GM19468 (cell line): ENCODE results near the gene PNMT.
A peak's percentile ranks its signal among the peaks of the same experiment; 100 is the strongest.
"Not testable (repeated sequence)": the region's sequence is repeated elsewhere in the genome, so short reads cannot be mapped to it uniquely, and the experiment has no call there.

ENCODE experiments used
- ATAC-seq: cut with Tn5 transposase; IDR thresholded peaks from one replicate; pipeline ENCODE4 v1.9.1; 2021; ENCODE audit warnings: mild to moderate bottlenecking, moderate library complexity, moderate number of reproducible peaks; ENCODE audit not compliant: unreplicated experiment; ENCODE audit errors: extremely low read depth

Gene PNMT

DNA sequence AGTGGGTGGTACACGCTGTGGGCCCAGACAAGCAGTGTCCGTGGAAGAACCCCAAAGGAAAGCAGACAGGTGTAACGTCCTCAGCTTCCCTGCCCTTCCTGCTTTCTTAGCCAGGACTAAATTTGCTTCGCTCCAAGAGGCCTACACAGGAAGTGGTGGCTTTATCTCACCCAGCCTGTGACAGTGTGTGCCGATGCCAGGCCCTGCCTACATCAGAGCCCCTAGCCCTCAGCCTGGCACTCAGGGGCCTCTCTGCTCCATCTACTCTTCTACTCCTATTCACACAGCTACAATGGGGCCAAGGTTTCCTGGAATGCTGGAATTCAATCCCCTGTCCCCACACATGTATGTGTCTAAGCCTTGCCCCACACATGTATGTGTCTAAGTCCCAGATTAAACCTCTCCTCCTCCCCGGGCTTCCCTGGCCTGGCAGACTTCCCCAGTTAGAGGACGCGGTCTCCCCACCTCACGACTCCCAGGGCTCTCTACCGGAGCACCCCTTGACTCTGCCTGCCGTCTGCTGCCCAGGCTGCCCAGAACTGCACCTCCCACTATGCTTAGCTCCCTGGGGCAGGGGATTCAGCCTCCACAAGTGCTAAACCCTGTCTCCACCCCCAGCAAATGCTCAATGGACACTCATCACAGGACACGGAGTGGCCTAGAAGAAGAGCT lies 11.4 kb downstream of the PNMT start:
- ATAC-seq = no peak

GRCh38 chr17:39683295-39683939 lies 15.2 kb downstream of the PNMT start:
- no peak for ATAC-seq

DNA sequence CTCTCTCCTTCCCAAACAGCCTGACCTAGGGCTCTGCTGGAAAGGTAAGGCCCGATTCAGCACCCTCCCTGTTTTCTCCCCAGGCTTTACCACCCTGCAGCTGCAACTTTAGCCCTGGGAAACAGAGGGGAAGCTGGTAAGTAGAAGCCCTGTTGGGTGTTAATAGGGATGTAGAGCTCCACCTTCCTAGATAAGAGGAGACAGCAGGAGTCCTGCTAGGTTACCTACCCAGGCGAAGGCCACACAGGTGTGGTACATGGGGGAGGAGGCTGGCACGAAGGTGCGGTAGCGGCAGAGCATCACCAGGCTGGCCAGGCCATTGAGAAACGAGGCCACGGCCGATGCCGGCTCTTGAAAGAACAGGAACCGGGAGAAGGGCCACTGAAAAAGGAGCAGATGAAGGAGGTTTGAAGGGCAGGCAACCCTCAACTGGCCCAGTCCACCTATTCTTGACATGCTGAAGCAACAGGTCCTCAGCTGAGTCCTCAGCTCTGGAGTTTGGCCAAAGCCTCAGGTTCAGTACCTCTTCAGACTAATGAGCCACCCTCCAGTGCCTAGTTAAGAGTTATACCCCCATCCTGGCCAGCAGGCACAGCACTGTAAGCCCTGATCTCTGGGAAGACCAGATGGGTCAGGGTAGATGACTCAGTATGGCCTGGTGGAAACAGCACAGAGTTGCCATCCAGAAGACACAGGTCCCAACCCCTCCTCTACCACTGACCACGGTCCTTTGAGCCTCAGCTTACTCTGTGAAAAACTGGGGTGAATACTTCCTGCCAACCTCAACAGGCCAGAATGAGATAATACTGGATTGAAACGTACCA lies 16.3 kb downstream of the PNMT start:
- ATAC-seq = no peak

- no peak for ATAC-seq
These were observed 18.9 kb downstream of the PNMT start for GRCh38 chr17:39687101-39687545.

DNA sequence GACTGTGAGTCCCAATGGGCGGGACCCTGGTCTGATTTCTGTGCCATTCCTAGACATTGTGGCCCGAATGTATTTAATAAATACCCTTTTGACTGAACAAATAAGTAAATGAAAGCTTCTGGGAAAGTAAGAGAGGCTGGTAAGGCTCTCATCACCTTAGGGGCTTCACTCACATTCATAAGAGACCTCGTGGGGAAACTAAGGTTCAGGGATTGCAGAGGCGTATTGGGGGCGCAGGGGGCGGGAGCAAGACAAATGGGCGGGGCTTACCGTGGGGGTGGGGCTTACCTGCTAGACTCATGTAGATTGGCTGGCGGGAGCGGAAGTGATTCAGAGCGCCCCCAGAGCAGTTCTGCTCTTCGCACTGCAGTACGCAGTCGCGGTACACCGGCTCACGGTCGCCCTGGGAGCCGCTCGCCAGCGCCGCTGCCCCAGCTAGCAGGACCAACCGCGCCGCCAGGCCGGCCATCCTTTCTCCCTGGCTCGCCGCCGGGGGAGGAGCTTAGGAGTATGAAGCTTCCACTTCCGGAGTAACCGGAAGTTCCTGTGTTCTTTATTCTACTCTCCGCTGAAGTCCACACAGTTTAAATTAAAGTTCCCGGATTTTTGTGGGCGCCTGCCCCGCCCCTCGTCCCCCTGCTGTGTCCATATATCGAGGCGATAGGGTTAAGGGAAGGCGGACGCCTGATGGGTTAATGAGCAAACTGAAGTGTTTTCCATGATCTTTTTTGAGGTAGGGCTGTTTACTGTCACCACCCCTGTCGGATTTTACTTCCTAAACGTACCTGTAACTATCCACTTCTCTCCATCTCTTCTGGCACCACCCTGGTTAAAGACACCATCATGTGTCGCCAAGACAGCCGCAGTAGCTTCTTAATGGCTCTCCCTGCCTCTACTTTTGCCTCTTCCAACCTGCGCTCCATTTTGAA lies 19.6 kb downstream of the PNMT start, which contains the start of gene PGAP3:
TSS of gene PGAP3 (minus strand) at position 512 of the 929 bp plus-strand sequence. CDS start at position 469, 43 bp downstream.
- peak; percentile 65 for ATAC-seq

DNA sequence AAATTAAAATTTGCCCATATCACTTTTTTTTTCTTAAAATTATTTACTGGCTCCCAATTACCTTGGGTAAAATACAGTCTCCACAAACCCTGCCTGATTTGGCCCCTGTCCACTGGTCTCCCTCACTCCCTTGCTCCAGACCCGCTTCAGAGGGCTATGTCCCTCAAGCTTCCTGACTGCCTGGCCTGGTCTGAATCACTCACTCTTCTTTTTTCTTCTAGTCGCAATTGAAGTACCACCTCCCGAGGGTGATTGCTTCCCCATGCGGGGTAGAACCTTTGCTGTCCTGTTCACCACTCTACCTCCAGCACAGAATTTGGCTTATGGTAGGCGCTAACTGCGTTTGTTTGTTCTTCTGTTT lies 20.2 kb downstream of the PNMT start:
- ATAC-seq = no peak

GRCh38 chr17:39688945-39689344 lies 20.7 kb downstream of the PNMT start:
- ATAC-seq = no peak

- ATAC-seq = no peak
These were observed 26.3 kb downstream of the PNMT start for GRCh38 chr17:39694593-39694992.

- ATAC-seq = no peak
These were observed 26.8 kb downstream of the PNMT start for GRCh38 chr17:39695089-39695474.

DNA sequence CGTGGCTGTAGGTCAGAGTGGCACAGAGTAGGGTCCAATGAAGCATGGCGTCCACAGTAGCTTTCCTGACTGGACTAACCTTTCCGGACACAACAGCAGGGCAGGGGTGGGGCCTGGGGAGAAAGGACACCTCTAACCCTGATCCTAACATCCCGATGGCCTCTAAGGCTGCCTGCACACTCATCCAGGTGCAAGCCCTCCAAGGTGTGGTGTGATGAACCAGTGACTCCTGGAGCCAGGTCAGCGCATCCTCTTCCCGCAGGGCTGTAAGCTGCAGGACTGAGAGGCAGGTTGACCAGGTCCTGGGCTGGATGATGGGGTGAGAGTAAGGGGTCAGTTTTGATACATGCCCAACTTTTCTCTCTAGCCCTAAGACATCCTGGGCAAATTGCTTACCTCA lies 28.5 kb downstream of the PNMT start:
- no peak for ATAC-seq

DNA sequence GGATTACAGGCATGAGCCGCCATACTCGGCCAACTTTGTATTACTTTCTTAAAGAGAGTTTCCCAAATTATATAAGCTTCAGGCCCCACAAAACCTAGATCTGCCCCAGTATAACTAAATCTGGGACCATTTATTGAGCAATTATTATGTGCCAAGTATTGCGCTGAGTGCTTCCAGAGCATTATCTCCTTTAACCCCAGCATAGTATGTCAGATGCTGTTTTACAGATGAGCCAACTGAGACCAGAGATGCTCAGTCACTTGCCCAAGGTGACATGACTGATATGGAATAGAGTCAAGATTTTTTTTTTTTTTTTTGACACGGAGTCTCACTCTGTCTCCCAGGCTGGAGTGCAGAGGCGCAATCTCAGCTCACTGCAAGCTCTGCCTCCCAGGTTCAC lies 29.7 kb downstream of the PNMT start:
- no peak for ATAC-seq

DNA sequence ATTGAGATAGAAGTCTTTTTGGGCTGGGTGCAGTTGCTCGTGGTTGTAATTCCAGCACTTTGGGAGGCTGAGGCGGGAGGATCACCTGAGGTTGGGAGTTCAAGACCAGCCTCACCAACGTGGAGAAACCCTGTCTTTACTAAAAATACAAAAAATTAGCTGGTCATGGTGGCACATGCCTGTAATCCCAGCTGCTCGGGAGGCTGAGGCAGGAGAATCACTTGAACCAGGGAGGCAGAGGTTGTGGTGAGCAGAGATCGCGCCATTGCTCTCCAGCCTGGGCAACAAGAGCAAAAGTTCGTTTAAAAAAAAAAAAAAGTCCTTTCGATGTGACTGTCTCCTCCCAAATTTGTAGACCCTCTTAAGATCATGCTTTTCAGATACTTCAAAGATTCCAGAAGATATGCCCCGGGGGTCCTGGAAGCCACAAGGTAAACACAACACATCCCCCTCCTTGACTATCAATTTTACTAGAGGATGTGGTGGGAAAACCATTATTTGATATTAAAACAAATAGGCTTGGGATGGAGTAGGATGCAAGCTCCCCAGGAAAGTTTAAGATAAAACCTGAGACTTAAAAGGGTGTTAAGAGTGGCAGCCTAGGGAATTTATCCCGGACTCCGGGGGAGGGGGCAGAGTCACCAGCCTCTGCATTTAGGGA lies 31.0 kb downstream of the PNMT start:
- ATAC-seq = not testable (repeated sequence)

DNA sequence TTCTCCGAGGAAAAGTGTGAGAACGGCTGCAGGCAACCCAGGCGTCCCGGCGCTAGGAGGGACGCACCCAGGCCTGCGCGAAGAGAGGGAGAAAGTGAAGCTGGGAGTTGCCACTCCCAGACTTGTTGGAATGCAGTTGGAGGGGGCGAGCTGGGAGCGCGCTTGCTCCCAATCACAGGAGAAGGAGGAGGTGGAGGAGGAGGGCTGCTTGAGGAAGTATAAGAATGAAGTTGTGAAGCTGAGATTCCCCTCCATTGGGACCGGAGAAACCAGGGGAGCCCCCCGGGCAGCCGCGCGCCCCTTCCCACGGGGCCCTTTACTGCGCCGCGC lies 31.5 kb downstream of the PNMT start, which contains the start of gene ERBB2:
TSS of gene ERBB2 (plus strand) at position 247 of the 330 bp plus-strand sequence. CDS start 175 bp downstream, outside the sequence.
- ATAC-seq = no peak

DNA sequence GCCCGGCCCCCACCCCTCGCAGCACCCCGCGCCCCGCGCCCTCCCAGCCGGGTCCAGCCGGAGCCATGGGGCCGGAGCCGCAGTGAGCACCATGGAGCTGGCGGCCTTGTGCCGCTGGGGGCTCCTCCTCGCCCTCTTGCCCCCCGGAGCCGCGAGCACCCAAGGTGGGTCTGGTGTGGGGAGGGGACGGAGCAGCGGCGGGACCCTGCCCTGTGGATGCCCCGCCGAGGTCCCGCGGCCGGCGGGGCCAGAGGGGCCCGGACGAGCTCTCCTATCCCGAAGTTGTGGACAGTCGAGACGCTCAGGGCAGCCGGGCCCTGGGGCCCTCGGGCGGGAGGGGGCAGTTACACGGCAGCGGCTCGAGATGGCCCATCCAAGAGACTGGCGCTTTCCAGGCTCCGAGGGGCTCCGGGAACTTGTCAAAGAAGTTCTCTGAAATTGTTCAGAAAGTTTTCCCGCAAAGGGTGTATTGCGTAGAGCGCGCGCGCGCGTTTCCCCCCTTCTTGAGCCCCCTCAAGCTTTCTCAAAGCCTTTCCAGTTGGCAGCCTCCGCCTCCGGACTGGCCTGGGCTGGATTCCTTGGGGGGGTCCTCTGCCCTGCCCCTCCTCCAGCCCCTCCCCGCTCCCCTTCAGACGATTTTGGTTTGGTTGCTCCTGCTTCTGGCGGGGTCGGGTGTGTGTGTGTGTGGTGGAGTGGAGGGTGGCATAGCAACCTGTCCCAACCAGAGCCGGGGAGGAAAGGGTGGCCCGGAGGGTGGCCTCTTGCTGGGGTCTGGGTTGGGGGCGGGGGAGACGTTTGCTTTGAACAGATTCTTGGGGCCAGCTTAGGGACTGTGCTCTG lies 32.1 kb downstream of the PNMT start:
- ATAC-seq = no peak

DNA sequence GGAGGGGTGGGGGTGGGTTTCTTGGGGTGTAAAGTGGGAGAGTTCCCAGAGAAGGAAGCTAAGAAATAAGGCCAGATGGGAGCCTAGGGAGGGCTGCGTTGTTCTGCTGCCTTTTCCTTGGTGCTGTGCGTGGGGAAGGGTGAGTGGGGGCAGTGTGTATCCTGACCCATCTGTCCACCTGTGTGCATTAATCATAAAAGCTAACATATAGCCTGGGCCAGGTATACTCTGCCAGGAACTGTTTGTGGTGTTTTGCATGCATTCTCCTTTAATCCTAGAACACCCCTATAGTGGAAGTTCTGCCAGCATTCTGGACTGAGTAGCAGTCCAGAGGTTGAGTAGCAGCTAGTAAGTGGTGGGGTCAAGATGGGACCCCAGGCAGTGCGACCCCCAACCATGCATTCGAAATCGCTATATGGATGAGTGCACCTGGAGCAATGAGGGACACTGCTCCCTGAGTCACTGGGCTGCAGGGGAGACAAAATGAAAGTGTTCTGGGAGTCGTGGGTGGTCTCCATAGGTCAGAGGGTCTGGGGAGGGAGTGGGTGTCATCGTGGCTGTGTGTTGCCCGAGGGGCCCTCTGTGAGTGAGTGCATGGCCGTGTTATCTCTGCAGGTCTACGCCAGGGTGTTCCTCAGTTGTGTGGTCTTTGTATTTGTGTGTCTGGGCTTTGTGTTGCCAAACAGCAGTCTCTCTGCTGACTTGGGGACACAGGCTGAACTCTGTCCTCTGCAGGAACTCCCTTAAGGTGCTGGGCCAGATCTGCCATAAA lies 32.9 kb downstream of the PNMT start:
- ATAC-seq = no peak

DNA sequence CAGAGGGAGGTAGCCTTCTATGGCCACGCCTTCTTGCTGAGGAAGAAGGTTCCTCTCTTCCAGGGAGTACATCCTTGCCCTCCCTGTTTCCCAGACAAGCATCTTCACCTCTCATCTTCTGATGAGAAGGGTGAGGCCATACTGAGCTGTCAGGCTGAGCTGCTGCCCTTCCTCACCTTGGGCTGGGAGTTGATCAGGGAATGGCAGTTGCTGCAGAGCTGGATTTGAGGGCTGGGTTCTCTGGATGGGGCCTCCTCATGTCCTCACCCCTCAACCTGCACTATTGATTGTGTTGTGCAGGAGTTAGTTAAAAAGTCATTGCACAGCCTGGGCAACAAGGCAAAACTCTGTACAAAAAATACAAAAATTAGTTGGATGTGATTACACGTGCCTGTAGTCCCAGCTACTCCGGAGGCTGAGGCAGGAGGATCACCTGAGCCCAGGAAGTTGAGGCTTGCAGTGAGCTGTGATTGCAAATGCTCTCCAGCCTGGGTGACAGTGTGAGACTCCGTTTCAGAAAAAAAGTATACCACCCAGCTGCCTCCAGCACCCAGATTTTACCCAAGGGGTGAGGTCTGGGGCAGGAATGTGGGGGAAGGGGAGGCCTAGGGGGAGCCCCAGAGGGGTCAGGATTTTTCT lies 33.6 kb downstream of the PNMT start:
- ATAC-seq = no peak
